Muscle layer of colon (tissue), 2 donors: ENCODE data around the gene SPATA16.
"Not testable (repeated sequence)": the region's sequence is repeated elsewhere in the genome, so short reads cannot be mapped to it uniquely, and the experiment has no call there.

Experiments
- H3K27ac ChIP-seq: one replicate; pipeline ENCODE4 v1.7.0; 2013; ENCODE audit warnings: low read depth, mild to moderate bottlenecking, low read length, moderate library complexity
- H3K27me3 ChIP-seq, 2 donors: one replicate each; pipeline ENCODE4 v1.7.0; 2013; ENCODE audit warnings: low read length in 2 of 2, mild to moderate bottlenecking in 2 of 2; ENCODE audit not compliant: insufficient read depth in 2 of 2, control insufficient read depth in 1 of 2
- H3K36me3 ChIP-seq: one replicate; pipeline ENCODE4 v1.7.0; 2013; ENCODE audit warnings: mild to moderate bottlenecking, low read length; ENCODE audit not compliant: insufficient read depth
- H3K4me1 ChIP-seq: one replicate; pipeline ENCODE4 v1.7.0; 2013; ENCODE audit warnings: mild to moderate bottlenecking, low read length; ENCODE audit not compliant: insufficient read depth
- H3K4me3 ChIP-seq, 2 donors: one replicate each; pipeline ENCODE4 v1.7.0; 2013; ENCODE audit warnings: low read length in 2 of 2, low read depth in 1 of 2, mild to moderate bottlenecking in 1 of 2, moderate library complexity in 1 of 2
- H3K9ac ChIP-seq: one replicate; pipeline ENCODE4 v1.7.0; 2013; ENCODE audit warnings: low read length
- H3K9me3 ChIP-seq: one replicate; pipeline ENCODE4 v1.7.0; 2013; ENCODE audit warnings: mild to moderate bottlenecking, low read length
- donor health status: abdominal sarcoma.
- donor health status: Adenocarcinoma of cecum.

The SPATA16 gene

GRCh38 chr3:172973799-172974198 is 167.2 kb downstream of the SPATA16 start:
- no peaks in the 10 kb centered on the region for H3K36me3 ChIP-seq
- no peaks in the 10 kb centered on the region for H3K9me3 ChIP-seq
- H3K4me3 ChIP-seq = no peak overlapping the region
- H3K27me3 ChIP-seq = no peaks in the 10 kb centered on the region
- H3K27ac ChIP-seq = no peak overlapping the region
- H3K9ac ChIP-seq = no peak overlapping the region
- no peaks in the 10 kb centered on the region for H3K4me1 ChIP-seq

DNA sequence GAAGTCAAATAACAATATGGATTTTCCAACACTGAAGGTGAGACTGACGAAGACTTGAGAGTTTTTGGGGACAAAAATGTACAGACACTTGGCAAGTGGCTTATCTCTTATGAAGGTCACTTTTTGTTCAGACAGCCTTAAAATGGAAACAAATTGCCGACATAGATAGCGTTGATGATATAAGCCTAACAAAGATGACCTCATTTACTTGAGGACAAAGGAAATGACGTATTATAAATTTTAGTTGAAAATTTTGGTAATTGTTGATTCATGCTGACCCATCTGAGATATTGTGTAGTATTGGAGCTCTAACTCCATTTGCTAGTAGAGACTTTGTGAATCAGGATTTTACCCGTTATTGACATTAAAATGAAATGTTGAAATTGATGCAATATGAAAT is 168.3 kb downstream of the SPATA16 start:
- no peak overlapping the region for H3K27ac ChIP-seq
- H3K27me3 ChIP-seq = no peaks in the 10 kb centered on the region
- no peaks in the 10 kb centered on the region for H3K9me3 ChIP-seq
- no peak overlapping the region for H3K9ac ChIP-seq
- no peaks in the 10 kb centered on the region for H3K36me3 ChIP-seq
- no peaks in the 10 kb centered on the region for H3K4me1 ChIP-seq
- H3K4me3 ChIP-seq = no peak overlapping the region

DNA sequence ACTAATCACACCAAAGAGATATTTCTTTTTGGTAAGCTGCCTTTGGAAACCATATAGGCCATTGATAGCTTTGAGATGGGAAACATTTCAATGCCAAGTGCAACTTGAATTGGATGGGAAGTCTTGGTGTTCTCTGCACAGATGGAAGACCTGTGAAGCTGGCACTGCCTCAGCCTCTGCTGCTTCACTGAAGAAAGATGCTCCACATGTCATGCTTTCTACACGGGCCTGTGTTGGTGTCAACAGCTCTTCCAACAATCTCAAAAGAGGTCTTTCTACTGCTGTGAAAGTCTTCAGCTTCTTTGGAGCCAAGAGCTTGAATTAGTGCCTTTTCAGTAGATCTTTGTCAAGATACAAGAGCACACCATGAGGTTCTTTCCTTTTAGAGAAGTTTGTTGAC is 169.0 kb downstream of the SPATA16 start:
- Histone ChIP-seq H3K36me3 (no peaks in the 10 kb centered on the region), H3K4me1 (no peaks in the 10 kb centered on the region), H3K27ac (no peak overlapping the region), H3K27me3 (no peaks in the 10 kb centered on the region), H3K4me3 (no peak overlapping the region), H3K9me3 (no peaks in the 10 kb centered on the region), H3K9ac (no peak overlapping the region)

DNA sequence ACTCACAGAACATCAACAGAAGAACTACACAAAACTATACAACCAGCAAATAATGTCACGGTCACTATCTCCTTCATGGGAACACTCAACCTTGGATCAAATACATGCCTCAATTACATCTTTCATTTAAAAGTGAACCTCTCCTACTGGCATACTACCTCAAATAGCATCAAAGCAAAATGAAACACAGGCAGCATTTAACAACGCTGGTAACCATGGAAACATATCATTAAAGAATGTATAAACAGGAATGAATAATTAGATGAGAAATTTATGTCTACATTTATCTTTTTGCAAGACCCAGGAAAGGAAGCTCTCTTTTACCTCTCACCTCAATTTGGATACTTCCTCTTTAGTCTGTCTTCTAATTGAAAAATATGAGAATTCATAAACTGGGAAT is 172.4 kb downstream of the SPATA16 start:
- Histone ChIP-seq H3K9ac (no peak overlapping the region), H3K36me3 (no peaks in the 10 kb centered on the region), H3K27me3 (no peaks in the 10 kb centered on the region), H3K27ac (no peak overlapping the region), H3K9me3 (no peaks in the 10 kb centered on the region), H3K4me3 (no peak overlapping the region), H3K4me1 (no peaks in the 10 kb centered on the region)

DNA sequence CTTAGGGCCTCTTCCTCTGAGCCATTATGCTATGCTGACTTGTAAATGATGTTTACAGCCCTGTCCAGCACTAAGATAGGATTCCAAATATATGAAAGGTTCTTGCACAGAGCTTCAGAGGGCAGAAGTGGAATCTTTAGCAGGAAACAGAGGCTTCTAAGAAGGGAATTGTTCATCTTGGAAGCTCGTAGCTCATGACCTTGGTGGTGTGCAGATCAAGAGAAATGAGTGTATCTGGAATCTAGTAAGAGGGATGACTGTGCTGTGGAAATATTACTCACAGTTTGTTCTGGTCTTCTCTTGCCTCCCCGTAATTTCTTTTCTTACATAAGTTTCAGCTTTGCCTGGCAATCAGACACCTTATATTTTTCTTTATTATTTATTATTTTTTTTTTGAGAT is 175.8 kb downstream of the SPATA16 start:
- Histone ChIP-seq H3K4me1 (no peaks in the 10 kb centered on the region), H3K27me3 (no peaks in the 10 kb centered on the region), H3K9me3 (no peaks in the 10 kb centered on the region), H3K9ac (no peak overlapping the region), H3K27ac (no peak overlapping the region), H3K36me3 (no peaks in the 10 kb centered on the region), H3K4me3 (no peak overlapping the region)

DNA sequence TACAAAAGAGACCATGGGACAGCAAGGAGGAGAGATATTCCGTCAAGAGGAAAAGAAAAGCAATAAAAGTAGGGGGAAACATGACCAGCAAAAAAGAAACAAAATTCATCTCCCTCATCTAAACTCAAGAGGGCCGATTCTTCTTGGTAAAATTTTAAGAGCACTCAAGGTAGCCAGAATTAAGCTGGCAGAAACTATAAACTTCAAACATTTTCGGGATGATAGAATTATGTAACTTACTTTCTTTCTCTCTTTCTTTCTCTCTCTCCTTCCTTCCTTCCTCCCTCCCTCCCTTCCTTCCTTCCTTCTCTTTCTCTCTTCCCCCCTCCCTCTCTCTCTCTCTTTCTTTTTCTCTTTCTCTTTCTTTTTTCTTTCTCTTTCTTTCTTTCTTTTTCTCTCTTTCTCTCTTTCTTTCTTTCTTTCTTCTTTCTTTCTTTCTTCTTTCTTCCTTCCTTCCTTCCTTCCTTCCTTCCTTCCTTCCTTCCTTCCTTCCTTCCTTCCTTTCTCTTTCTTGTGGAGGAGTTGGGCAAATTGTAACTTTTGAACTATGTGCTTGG is 180.3 kb downstream of the SPATA16 start:
- not testable (repeated sequence) for H3K9ac ChIP-seq, H3K27me3 ChIP-seq, H3K9me3 ChIP-seq, H3K27ac ChIP-seq, H3K36me3 ChIP-seq, H3K4me1 ChIP-seq, H3K4me3 ChIP-seq

DNA sequence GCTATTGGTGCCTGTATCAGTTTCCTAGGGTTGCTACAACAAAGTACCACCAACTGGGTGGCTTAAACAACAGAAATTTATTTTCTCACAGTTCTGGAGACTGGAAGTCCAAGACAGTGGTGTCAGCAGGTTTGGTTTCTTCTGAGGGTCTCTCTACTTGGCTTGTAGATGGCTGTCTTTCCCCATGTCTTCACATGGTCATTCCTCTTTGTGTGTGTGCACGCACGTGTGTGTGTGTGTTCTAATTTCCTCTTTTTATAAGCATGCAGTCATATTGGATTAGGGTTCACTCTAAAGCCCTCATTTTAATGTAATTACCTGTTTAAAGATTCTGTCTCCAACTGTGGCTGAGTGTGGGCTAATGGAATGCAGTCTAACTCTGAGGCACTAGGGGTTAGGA is 182.5 kb downstream of the SPATA16 start:
- no peak overlapping the region for H3K4me3 ChIP-seq
- H3K9ac ChIP-seq = no peak overlapping the region
- no peaks in the 10 kb centered on the region for H3K9me3 ChIP-seq
- H3K27me3 ChIP-seq = no peaks in the 10 kb centered on the region
- H3K4me1 ChIP-seq = no peaks in the 10 kb centered on the region
- H3K27ac ChIP-seq = no peak overlapping the region
- no peaks in the 10 kb centered on the region for H3K36me3 ChIP-seq

DNA sequence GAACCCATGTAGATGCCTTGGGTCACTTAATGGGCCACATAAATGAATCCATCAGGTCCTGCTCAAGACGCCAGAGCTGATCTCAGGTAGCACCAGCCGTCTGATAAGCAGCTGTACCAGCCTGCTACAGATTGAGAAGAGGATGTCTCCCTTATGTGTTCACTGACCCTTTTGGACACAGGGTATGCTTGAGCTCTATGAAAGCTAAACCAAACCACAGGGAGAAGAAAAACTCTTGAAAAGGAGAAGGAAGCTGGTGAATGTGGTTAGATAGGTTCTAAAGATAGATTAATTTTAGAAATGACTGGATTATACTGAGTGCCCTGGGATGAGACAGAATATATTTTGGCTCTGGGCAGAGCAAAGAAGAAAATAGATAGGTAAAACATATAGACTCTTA is 187.5 kb downstream of the SPATA16 start:
- no peak overlapping the region for H3K27ac ChIP-seq
- H3K36me3 ChIP-seq = no peaks in the 10 kb centered on the region
- H3K4me3 ChIP-seq = no peak overlapping the region
- no peaks in the 10 kb centered on the region for H3K27me3 ChIP-seq
- no peaks in the 10 kb centered on the region for H3K4me1 ChIP-seq
- H3K9me3 ChIP-seq = no peaks in the 10 kb centered on the region
- no peak overlapping the region for H3K9ac ChIP-seq

DNA sequence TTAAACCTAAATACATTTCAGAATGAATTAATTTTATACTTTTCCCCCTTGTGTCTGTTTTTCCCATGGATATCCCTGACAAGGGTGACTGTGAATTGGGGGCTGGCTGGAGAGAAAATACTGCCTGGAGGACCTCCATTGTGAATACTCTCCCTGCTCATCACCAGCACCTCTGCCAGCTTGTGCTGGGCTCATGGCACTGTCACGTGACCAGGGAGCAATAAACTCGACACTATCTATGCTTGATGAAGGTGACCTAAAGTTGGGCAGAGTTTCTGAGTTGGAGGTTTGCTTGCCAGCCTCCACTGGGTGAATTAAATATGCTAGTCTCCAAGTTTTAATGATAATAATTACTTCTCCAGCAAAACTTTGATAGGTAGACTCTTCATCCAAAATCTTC is 189.5 kb downstream of the SPATA16 start:
- Histone ChIP-seq H3K9ac (no peak overlapping the region), H3K36me3 (no peaks in the 10 kb centered on the region), H3K4me3 (no peak overlapping the region), H3K9me3 (no peaks in the 10 kb centered on the region), H3K27me3 (no peaks in the 10 kb centered on the region), H3K27ac (no peak overlapping the region), H3K4me1 (no peaks in the 10 kb centered on the region)

GRCh38 chr3:172946061-172946460 is 195.0 kb downstream of the SPATA16 start:
- no peak overlapping the region for H3K27ac ChIP-seq
- no peaks in the 10 kb centered on the region for H3K36me3 ChIP-seq
- H3K9me3 ChIP-seq = no peaks in the 10 kb centered on the region
- H3K4me1 ChIP-seq = no peaks in the 10 kb centered on the region
- H3K4me3 ChIP-seq = no peak overlapping the region
- H3K9ac ChIP-seq = no peak overlapping the region
- H3K27me3 ChIP-seq = no peaks in the 10 kb centered on the region

- Histone ChIP-seq H3K27me3 (no peaks in the 10 kb centered on the region), H3K4me3 (no peak overlapping the region), H3K36me3 (no peaks in the 10 kb centered on the region), H3K27ac (no peak overlapping the region), H3K9me3 (no peaks in the 10 kb centered on the region), H3K4me1 (no peaks in the 10 kb centered on the region), H3K9ac (no peak overlapping the region)
Observed at GRCh38 chr3:172939651-172940293, 201.3 kb downstream of the SPATA16 start.

- no peaks in the 10 kb centered on the region for H3K4me1 ChIP-seq
- no peak overlapping the region for H3K27ac ChIP-seq
Observed at GRCh38 chr3:172938788-172939187, 202.2 kb downstream of the SPATA16 start.

More at GRCh38 chr3:172938788-172939187, 202.2 kb downstream of the SPATA16 start:
- H3K4me3 ChIP-seq = no peak overlapping the region
- no peaks in the 10 kb centered on the region for H3K9me3 ChIP-seq
- no peak overlapping the region for H3K9ac ChIP-seq
- H3K36me3 ChIP-seq = no peaks in the 10 kb centered on the region
- H3K27me3 ChIP-seq = no peaks in the 10 kb centered on the region
